WTC11 (cell line): ENCODE measurements around the gene B4GALNT1. TPM values are rescaled to one million over a fixed set of nuclear protein-coding genes. Genes with fewer than 3 reads are reported as not detected.

Source experiments
- ATAC-seq: fragments of 200-7000 bp; cut with Tn5 transposase; 2 replicates; pipeline ENCODE4 v1.10.0; 2021; ENCODE audit warnings: mild to moderate bottlenecking, moderate library complexity
- CTCF ChIA-PET: fragments of 300-600 bp; sonication (Branson Sonifier 250); formaldehyde crosslinking; loops from one replicate; lab custom pipeline; 2021; ENCODE audit warnings: antibody characterized with exemption; lab: Charles Lee
- POLR2A ChIA-PET: fragments of 350-600 bp; sonication (Branson Sonifier 250); formaldehyde crosslinking; loops from one replicate; lab custom pipeline; 2021; ENCODE audit warnings: antibody characterized with exemption; lab: Charles Lee
- DNase-seq: peaks from one replicate; pipeline ENCODE4 v3.0.0; 2021; ENCODE audit warnings: low spot score
- H3K27ac Mint-ChIP-seq: 2 replicates; pipeline ENCODE4 v1.8.0; 2021; ENCODE audit warnings: mixed read lengths
- H3K27me3 Mint-ChIP-seq: 2 replicates; pipeline ENCODE4 v1.8.0; 2021; ENCODE audit warnings: low read depth, mild to moderate bottlenecking, moderate library complexity, mixed read lengths
- H3K36me3 Mint-ChIP-seq: 2 replicates; pipeline ENCODE4 v1.8.0; 2021; ENCODE audit warnings: mixed read lengths
- H3K4me1 Mint-ChIP-seq: 2 replicates; pipeline ENCODE4 v1.8.0; 2022; ENCODE audit warnings: mixed read lengths
- H3K4me3 Mint-ChIP-seq: 2 replicates; pipeline ENCODE4 v1.8.0; 2021; ENCODE audit warnings: mild to moderate bottlenecking, moderate library complexity, mixed read lengths
- H3K9me3 Mint-ChIP-seq: 2 replicates; pipeline ENCODE4 v1.8.0; 2021; ENCODE audit warnings: mixed read lengths
- CBFB ChIP-seq: sonication (generic); formaldehyde crosslinking; IDR thresholded peaks from 2 replicates; pipeline ENCODE4 v1.8.1; 2022; ENCODE audit warnings: mild to moderate bottlenecking, low read depth, missing genetic modification reagents
- CREM ChIP-seq: sonication (generic); formaldehyde crosslinking; IDR thresholded peaks from 2 replicates; pipeline ENCODE4 v1.8.1; 2022; ENCODE audit warnings: mild to moderate bottlenecking, missing genetic modification reagents, moderate library complexity
- ESRRA ChIP-seq: sonication (generic); formaldehyde crosslinking; IDR thresholded peaks from 2 replicates; pipeline ENCODE4 v1.8.1; 2022; ENCODE audit warnings: mild to moderate bottlenecking, missing genetic modification reagents, borderline replicate concordance
- ETV6 ChIP-seq: sonication (generic); formaldehyde crosslinking; IDR thresholded peaks from 2 replicates; pipeline ENCODE4 v1.8.1; 2022; ENCODE audit warnings: mild to moderate bottlenecking, missing genetic modification reagents
- HMGA2 ChIP-seq: fragments of 250-450 bp; sonication (Bioruptor Pico); IDR thresholded peaks from 2 replicates; pipeline ENCODE4 v1.4.0; 2021; ENCODE audit warnings: mild to moderate bottlenecking, moderate library complexity
- JAZF1 ChIP-seq: fragments of 250-450 bp; sonication (Bioruptor Pico); IDR thresholded peaks from 2 replicates; pipeline ENCODE4 v1.9.0; 2021; ENCODE audit warnings: moderate library complexity, mild to moderate bottlenecking, inconsistent platforms
- OVOL2 ChIP-seq: fragments of 250-450 bp; sonication (Bioruptor Pico); IDR thresholded peaks from 2 replicates; pipeline ENCODE4 v1.9.0; 2021; ENCODE audit warnings: mild to moderate bottlenecking, borderline replicate concordance
- ZNF232 ChIP-seq: sonication (generic); formaldehyde crosslinking; IDR thresholded peaks from 2 replicates; pipeline ENCODE4 v1.8.0; 2022; ENCODE audit warnings: mild to moderate bottlenecking, missing genetic modification reagents
- ZNF396 ChIP-seq: fragments of 250-450 bp; sonication (Bioruptor Pico); IDR thresholded peaks from 2 replicates; pipeline ENCODE4 v1.8.0; 2021; ENCODE audit warnings: mild to moderate bottlenecking, moderate library complexity, borderline replicate concordance
- total RNA-seq: library from RNA; stranded (reverse); gene quantifications from 3 replicates; pipeline ENCODE4 v1.2.3, GENCODE V29; 2021
- TF ChIP-seq, protein P1 (sequence below): sonication (generic); formaldehyde crosslinking; IDR thresholded peaks from 2 replicates; pipeline ENCODE4 v1.8.0; 2022; ENCODE audit warnings: missing genetic modification reagents
- TF ChIP-seq, protein P2 (sequence below): sonication (generic); formaldehyde crosslinking; IDR thresholded peaks from 2 replicates; pipeline ENCODE4 v1.8.1; 2023; ENCODE audit warnings: mild to moderate bottlenecking, missing genetic modification reagents
- TF ChIP-seq, protein P3 (sequence below): fragments of 250-450 bp; sonication (Bioruptor Pico); conservative IDR thresholded peaks from 2 replicates; pipeline ENCODE4 v1.9.0; 2021; ENCODE audit warnings: mild to moderate bottlenecking

B4GALNT1 gene
- total RNA-seq, 1 experiment from 2014 or later = 1.2 TPM

DNA sequence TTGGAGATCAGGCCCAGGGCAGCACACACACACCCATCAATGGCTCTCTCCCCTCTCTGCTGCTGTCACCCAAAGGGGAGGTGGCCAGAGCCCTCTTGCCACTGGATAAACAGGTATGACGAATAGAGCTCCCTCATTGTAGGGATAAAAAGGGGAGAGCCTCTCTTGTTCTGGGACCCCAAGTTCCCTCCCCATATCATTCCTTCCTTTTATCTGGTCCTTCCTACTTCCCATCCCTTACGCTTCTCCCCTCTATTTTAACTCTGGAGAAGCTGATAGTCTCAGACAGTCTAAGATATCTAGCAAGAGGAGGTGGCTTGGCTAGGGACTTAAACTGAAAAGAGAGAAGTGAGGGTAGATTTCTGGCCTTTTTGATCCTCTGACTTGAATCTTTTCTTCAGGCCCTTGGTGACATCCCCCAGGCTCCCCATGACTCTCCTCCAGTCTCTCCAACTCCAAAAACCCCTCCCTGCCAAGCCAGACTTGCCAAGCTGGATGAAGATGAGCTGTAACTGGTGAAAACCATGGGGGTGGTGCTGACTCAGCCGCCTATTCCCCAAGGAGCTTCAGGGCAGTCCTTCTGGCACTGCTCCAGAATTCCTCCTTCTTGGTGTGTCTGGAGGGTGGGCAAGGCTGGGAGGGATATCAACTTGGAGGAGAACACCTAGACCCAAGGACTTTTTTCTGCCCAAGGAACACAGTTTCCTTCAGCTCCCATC is 16.5 kb downstream of the B4GALNT1 start (continued):
- no peak for TF ChIP-seq JAZF1 (CRISPR knock-in tag)
- TF ChIP-seq ZNF396 = no peak
- no peak for TF ChIP-seq OVOL2 (CRISPR knock-in tag)

DNA sequence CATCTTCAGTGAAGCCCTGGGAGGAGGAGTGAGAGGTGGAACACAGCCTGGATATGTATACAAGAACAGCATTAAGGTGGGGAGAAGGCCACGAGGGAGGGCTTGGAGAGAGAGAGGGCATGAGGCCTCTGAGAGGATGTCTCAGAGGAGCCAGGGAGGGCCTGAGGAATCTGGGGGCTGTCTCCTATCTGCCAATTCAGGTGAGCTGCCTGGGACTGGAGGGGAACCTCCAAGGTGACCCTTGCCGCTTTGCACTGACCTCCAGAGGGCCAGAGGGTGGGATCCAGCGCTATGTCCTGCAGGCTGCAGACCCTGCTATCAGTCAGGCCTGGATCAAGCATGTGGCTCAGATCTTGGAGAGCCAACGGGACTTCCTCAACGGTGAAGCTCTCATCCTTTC is 17.4 kb downstream of the B4GALNT1 start:
- H3K9me3 Mint-ChIP-seq = no peaks in the 10 kb centered on the region
- DNase-seq (no peak), ATAC-seq (no peak)
- no peak overlapping the region for H3K27ac Mint-ChIP-seq
- H3K4me1 Mint-ChIP-seq = peaks cover 31% of the 10 kb centered on the region
- H3K4me3 Mint-ChIP-seq = no peak overlapping the region
- CTCF ChIA-PET = interaction anchor here (2.6 to 5.1 kb wide), 2 partner anchors 11 to 32 kb away, joined by 10 to 38 read pairs; no protein-coding TSS in a partner anchor
- peaks cover 5% of the 10 kb centered on the region for H3K36me3 Mint-ChIP-seq
- peaks cover 92% of the 10 kb centered on the region for H3K27me3 Mint-ChIP-seq
- POLR2A ChIA-PET = no interaction called here
- TF ChIP-seq, protein P1, sequence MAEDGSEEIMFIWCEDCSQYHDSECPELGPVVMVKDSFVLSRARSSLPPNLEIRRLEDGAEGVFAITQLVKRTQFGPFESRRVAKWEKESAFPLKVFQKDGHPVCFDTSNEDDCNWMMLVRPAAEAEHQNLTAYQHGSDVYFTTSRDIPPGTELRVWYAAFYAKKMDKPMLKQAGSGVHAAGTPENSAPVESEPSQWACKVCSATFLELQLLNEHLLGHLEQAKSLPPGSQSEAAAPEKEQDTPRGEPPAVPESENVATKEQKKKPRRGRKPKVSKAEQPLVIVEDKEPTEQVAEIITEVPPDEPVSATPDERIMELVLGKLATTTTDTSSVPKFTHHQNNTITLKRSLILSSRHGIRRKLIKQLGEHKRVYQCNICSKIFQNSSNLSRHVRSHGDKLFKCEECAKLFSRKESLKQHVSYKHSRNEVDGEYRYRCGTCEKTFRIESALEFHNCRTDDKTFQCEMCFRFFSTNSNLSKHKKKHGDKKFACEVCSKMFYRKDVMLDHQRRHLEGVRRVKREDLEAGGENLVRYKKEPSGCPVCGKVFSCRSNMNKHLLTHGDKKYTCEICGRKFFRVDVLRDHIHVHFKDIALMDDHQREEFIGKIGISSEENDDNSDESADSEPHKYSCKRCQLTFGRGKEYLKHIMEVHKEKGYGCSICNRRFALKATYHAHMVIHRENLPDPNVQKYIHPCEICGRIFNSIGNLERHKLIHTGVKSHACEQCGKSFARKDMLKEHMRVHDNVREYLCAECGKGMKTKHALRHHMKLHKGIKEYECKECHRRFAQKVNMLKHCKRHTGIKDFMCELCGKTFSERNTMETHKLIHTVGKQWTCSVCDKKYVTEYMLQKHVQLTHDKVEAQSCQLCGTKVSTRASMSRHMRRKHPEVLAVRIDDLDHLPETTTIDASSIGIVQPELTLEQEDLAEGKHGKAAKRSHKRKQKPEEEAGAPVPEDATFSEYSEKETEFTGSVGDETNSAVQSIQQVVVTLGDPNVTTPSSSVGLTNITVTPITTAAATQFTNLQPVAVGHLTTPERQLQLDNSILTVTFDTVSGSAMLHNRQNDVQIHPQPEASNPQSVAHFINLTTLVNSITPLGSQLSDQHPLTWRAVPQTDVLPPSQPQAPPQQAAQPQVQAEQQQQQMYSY (CRISPR knock-in tag) = no peak
- TF ChIP-seq, protein P2, sequence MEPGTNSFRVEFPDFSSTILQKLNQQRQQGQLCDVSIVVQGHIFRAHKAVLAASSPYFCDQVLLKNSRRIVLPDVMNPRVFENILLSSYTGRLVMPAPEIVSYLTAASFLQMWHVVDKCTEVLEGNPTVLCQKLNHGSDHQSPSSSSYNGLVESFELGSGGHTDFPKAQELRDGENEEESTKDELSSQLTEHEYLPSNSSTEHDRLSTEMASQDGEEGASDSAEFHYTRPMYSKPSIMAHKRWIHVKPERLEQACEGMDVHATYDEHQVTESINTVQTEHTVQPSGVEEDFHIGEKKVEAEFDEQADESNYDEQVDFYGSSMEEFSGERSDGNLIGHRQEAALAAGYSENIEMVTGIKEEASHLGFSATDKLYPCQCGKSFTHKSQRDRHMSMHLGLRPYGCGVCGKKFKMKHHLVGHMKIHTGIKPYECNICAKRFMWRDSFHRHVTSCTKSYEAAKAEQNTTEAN (CRISPR knock-in tag) = no peak
- TF ChIP-seq ESRRA (CRISPR knock-in tag) (no peak), ETV6 (CRISPR knock-in tag) (no peak)

DNA sequence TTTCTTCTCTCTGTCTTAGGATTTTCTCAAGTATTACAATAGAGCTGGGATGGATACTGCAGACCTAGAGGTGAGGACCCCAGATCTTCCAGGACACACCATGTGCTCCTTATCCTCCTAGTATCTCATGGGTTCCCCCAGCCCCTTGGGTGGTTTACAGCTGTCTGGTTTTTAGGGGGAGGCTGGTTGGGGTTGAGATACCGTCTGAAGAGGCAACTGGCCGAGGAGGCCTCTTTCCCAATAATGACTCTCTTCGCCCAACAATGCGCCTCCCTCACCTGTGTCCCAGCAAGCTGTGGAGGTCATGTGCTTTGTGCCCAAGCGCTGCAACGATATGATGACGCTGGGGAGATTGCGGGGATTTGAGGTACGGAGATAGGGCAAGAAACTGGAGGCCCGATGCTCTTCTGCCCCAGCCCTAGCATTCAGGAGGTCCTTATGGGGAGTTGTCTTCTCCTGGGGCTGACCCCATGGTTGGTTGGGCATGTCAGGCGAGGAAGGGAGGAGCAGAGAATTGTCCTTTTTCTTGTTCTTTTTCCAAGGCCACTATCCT is 18.0 kb downstream of the B4GALNT1 start:
- no peak for DNase-seq
- ChIA-PET CTCF (interaction anchor here (0.6 to 5.1 kb wide), 6 partner anchors 12 to 160 kb away, joined by 3 to 38 read pairs (median 8); partner anchors contain the start of genes B4GALNT1 and INHBE), POLR2A (interaction anchor here (0.6 kb wide), 1 partner anchor 11 kb away, joined by 3 read pairs; no protein-coding TSS in a partner anchor)
- Mint-ChIP-seq H3K27ac (no peak overlapping the region), H3K9me3 (no peaks in the 10 kb centered on the region), H3K4me3 (no peak overlapping the region), H3K4me1 (peaks cover 27% of the 10 kb centered on the region), H3K36me3 (peaks cover 5% of the 10 kb centered on the region), H3K27me3 (peaks cover 90% of the 10 kb centered on the region)
- no peak for TF ChIP-seq CBFB (CRISPR knock-in tag)
- TF ChIP-seq HMGA2 (CRISPR knock-in tag) = no peak
- TF ChIP-seq ESRRA (CRISPR knock-in tag) = no peak
- TF ChIP-seq CREM (CRISPR knock-in tag) = no peak
- no peak for TF ChIP-seq ZNF232 (CRISPR knock-in tag)
- TF ChIP-seq, protein P3, sequence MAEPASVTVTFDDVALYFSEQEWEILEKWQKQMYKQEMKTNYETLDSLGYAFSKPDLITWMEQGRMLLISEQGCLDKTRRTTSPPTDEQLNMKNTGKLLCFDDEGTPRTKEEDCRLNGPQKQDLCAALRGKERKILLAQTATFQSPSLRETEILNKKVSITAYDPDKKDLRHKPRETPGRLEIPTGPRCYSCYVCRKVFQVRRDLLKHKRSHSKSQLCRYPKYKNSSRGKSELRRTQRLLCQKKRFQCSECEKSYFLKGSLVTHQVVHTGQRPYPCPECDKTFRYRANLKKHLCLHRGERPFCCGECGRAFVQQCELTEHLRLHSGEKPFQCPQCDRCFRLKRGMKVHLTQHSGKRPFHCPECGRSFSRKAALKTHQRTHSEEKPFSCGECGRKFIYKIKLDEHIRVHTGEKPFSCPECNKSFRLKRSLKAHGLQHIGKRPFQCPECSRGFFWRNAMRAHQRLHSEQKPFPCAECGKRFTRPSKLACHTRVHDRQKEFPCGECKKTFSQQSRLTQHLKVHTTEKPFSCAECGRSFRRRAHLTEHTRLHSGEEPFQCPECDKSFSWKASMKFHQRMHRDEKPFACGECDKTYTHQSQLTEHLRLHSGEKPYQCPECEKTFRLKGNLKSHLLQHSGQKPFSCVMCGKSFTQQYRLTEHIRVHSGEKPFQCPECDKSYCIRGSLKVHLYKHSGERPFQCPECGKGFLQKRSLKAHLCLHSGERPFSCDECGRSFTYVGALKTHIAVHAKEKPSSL (CRISPR knock-in tag) = no peak
- ATAC-seq = no peak
